ENCODE measurements around the gene RNF11.
"Not testable (repeated sequence)": the region's sequence is repeated elsewhere in the genome, so short reads cannot be mapped to it uniquely, and the experiment has no call there.

The RNF11 gene

GRCh38 chr1:51235673-51236530 is at the start of gene RNF11:
Gene RNF11 (plus strand): TSS chr1:51236273. CDS start chr1:51236757, 484 bp downstream.
- peak; percentile 86 for DNase-seq

- DNase-seq: no peak
These were observed 47.8 kb upstream of the RNF11 start for GRCh38 chr1:51188230-51188629.

- DNase-seq: peak; percentile 62
These were observed 46.5 kb upstream of the RNF11 start for GRCh38 chr1:51189421-51190073.

- DNase-seq: no peak
These were observed 45.1 kb upstream of the RNF11 start for GRCh38 chr1:51190961-51191360.

- DNase-seq: peak; percentile 53
These were observed 43.7 kb upstream of the RNF11 start for GRCh38 chr1:51192213-51192843.

GRCh38 chr1:51193564-51193963 is 42.5 kb upstream of the RNF11 start:
- no peak for DNase-seq

- DNase-seq: no peak
These were observed 32.8 kb upstream of the RNF11 start for GRCh38 chr1:51203121-51203873.

GRCh38 chr1:51203874-51204245 is 32.2 kb upstream of the RNF11 start:
- DNase-seq: no peak

GRCh38 chr1:51210055-51210454 is 26.0 kb upstream of the RNF11 start:
- no peak for DNase-seq

- DNase-seq: no peak
These were observed 25.4 kb upstream of the RNF11 start for GRCh38 chr1:51210676-51211075.

- DNase-seq: no peak
These were observed 21.4 kb upstream of the RNF11 start for GRCh38 chr1:51214615-51215131.

GRCh38 chr1:51215169-51215568 is 20.9 kb upstream of the RNF11 start:
- DNase-seq: no peak

GRCh38 chr1:51216631-51217030 is 19.4 kb upstream of the RNF11 start:
- no peak for DNase-seq

- DNase-seq: no peak
These were observed 19.0 kb upstream of the RNF11 start for GRCh38 chr1:51217101-51217500.

- DNase-seq: no peak
These were observed 17.5 kb upstream of the RNF11 start for GRCh38 chr1:51218570-51218969.

GRCh38 chr1:51219022-51219421 is 17.1 kb upstream of the RNF11 start:
- DNase-seq: no peak

- not testable (repeated sequence) for DNase-seq
These were observed 14.5 kb upstream of the RNF11 start for GRCh38 chr1:51221529-51221928.

- no peak for DNase-seq
These were observed 13.8 kb upstream of the RNF11 start for GRCh38 chr1:51222136-51222787.

- no peak for DNase-seq
These were observed 13.3 kb upstream of the RNF11 start for GRCh38 chr1:51222809-51223208.

GRCh38 chr1:51224255-51224654 is 11.8 kb upstream of the RNF11 start:
- DNase-seq: no peak

- not testable (repeated sequence) for DNase-seq
These were observed 8.7 kb upstream of the RNF11 start for GRCh38 chr1:51227231-51227960.

GRCh38 chr1:51228471-51228870 is 7.6 kb upstream of the RNF11 start:
- DNase-seq: not testable (repeated sequence)

Data from NCI-H146 (cell line).